AG04450 (cell line): ENCODE measurements around the gene SFRP4. TPM values are rescaled to one million over a fixed set of nuclear protein-coding genes. Genes with fewer than 3 reads are reported as not detected.

Source experiments
- CTCF ChIA-PET: fragments of 300-600, 350-600 bp; formaldehyde crosslinking; extraction: SDS; loops from one replicate; lab custom pipeline; 2022; ENCODE audit warnings: antibody characterized with exemption, inconsistent platforms; lab: Charles Lee
- POLR2A ChIA-PET: fragments of 350-600 bp; formaldehyde crosslinking; extraction: SDS; loops from one replicate; lab custom pipeline; 2021; ENCODE audit warnings: antibody characterized with exemption, inconsistent platforms; lab: Yijun Ruan, JAX
- DNase-seq: peaks from one replicate; pipeline ENCODE4 v3.0.0-alpha.2; 2011; ENCODE audit warnings: low read depth, low spot score
- H3K27ac ChIP-seq: one replicate; pipeline ENCODE4 v1.5.1; 2012; ENCODE audit warnings: low read depth, low read length, control low read depth
- H3K27me3 ChIP-seq: one replicate; pipeline ENCODE4 v1.6.0; 2012; ENCODE audit warnings: low read length; ENCODE audit not compliant: control insufficient read depth, insufficient read depth
- H3K4me3 ChIP-seq: 2 replicates; pipeline ENCODE4 v1.5.1; 2011; ENCODE audit warnings: mild to moderate bottlenecking, low read depth, low read length, control low read depth
- H3K9me3 ChIP-seq: 2 replicates; pipeline ENCODE4 v1.5.1; 2012; ENCODE audit warnings: low read length; ENCODE audit not compliant: control insufficient read depth, insufficient read depth
- CTCF ChIP-seq: IDR thresholded peaks from 2 replicates; pipeline ENCODE4 v1.5.1; 2011; ENCODE audit warnings: low read depth, low read length, control low read depth, inconsistent platforms
- polyA plus RNA-seq: library from polyadenylated mRNA; depleted of rRNA; stranded (reverse); fragments of >200 nt; gene quantifications from 2 replicates; pipeline ENCODE4 v1.2.3, GENCODE V29; 2011

Gene SFRP4
- polyA plus RNA-seq, 1 experiment, result 0.04 TPM

GRCh38 chr7:37920849-37921805, 4.5 kb upstream of the SFRP4 start:
- no peak overlapping the region for H3K4me3 ChIP-seq
- peaks cover 17% of the 10 kb centered on the region for H3K9me3 ChIP-seq
- H3K27me3 ChIP-seq, result no peaks in the 10 kb centered on the region
- no peak for DNase-seq
- H3K27ac ChIP-seq, result no peak overlapping the region
- TF ChIP-seq CTCF, result no peak
- ChIA-PET POLR2A (no interaction called here), CTCF (no interaction called here)

GRCh38 chr7:37920305-37920848, 3.8 kb upstream of the SFRP4 start, which contains the start of gene EPDR1:
TSS of gene EPDR1 (plus strand) at chr7:37920640. CDS start at chr7:37920940, 300 bp downstream.
- TF ChIP-seq CTCF, result no peak
- no peak for DNase-seq
- peaks cover 20% of the 10 kb centered on the region for H3K9me3 ChIP-seq
- H3K4me3 ChIP-seq, result no peak within 1 kb of the TSS
- H3K27me3 ChIP-seq, result no peaks in the 10 kb centered on the region
- ChIA-PET CTCF (no interaction called here), POLR2A (no interaction called here)
- no peak within 1 kb of the TSS for H3K27ac ChIP-seq

GRCh38 chr7:37918526-37918925, 1.9 kb upstream of the SFRP4 start:
- H3K4me3 ChIP-seq, result no peak overlapping the region
- CTCF ChIA-PET, result no interaction called here
- no peak for TF ChIP-seq CTCF
- H3K27me3 ChIP-seq, result no peaks in the 10 kb centered on the region
- H3K9me3 ChIP-seq, result peaks cover 20% of the 10 kb centered on the region
- H3K27ac ChIP-seq, result no peak overlapping the region
- DNase-seq, result no peak
- POLR2A ChIA-PET, result no interaction called here

GRCh38 chr7:37916017-37916672, 472 bp downstream of the SFRP4 start:
- POLR2A ChIA-PET, result no interaction called here
- Histone ChIP-seq H3K9me3 (peaks cover 18% of the 10 kb centered on the region), H3K27me3 (no peaks in the 10 kb centered on the region), H3K27ac (no peak overlapping the region), H3K4me3 (no peak overlapping the region)
- no peak for DNase-seq
- CTCF ChIA-PET, result no interaction called here
- TF ChIP-seq CTCF, result no peak

- no peak overlapping the region for H3K4me3 ChIP-seq
- H3K27ac ChIP-seq, result no peak overlapping the region
- TF ChIP-seq CTCF, result no peak
- ChIA-PET POLR2A (no interaction called here), CTCF (no interaction called here)
- peaks cover 12% of the 10 kb centered on the region; the same call in 1 of the 2 replicates for H3K9me3 ChIP-seq
- H3K27me3 ChIP-seq, result no peaks in the 10 kb centered on the region
- no peak for DNase-seq
These were observed 1.2 kb downstream of the SFRP4 start for GRCh38 chr7:37915438-37915837.
